Caki2 (cell line): ENCODE data around the gene ZBTB16. TPM values are rescaled to one million over a fixed set of nuclear protein-coding genes. Genes with fewer than 3 reads are reported as not detected.

Experiments
- DNase-seq: peaks from one replicate; pipeline ENCODE4 v3.0.0-alpha.2; 2015; ENCODE audit warnings: low read depth
- in situ Hi-C: cut with HindIII; loops from 2 replicates; pipeline ENCODE4 v1.10.0; 2016; ENCODE audit warnings: low sequenced_read_pairs, low pct_unique_long_range_greater_than_20kb, mixed read lengths
- total RNA-seq: library from RNA; depleted of rRNA; stranded (reverse); fragments of >200 nt; shearing (Covaris generic); gene quantifications from 2 replicates; pipeline ENCODE4 v1.2.3, GENCODE V29; 2014; ENCODE audit warnings: low replicate concordance

The ZBTB16 gene
- total RNA-seq, 1 experiment from 2014 or later = not detected

- DNase-seq = no peak
- in situ Hi-C loops = no loop called here
These were observed 166.2 kb downstream of the ZBTB16 start for GRCh38 chr11:114225661-114226060.

GRCh38 chr11:114226356-114226755 lies 166.8 kb downstream of the ZBTB16 start:
- in situ Hi-C loops = no loop called here
- no peak for DNase-seq

- no peak for DNase-seq
- in situ Hi-C loops = no loop called here
These were observed 169.2 kb downstream of the ZBTB16 start for GRCh38 chr11:114228435-114229411.

DNA sequence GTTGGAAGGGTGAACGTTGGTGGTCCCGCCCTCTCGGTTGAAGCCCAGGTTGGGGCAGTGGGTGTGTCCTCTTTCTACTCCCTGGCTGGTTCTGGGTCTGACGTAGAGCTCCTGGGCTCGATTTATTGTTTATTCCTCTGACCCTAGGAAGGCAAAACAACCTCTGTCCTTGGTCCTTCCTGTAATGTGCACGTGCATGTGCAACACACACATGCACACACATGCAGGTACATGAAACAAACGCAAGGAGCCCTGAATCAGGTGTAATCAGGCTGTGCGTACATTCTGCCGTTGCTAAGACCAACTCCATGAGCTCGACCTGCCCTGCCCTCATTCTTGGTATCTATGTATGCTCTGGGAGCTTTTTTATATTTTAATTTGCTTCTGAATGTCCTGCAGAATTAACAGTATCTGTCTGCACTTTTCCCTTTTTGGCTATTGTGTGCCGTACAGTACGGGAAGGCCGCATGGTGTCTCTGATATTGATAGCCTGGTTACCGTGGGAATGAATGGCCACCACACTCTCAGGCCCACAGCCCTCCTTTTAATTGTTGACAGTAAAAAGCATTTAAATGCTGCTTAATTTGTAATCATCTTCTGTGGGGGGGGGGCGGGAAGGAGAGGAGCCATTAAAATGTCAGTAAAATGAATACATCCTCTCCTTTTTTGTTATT lies 170.7 kb downstream of the ZBTB16 start:
- DNase-seq = no peak
- in situ Hi-C loops = no loop called here

GRCh38 chr11:114232400-114233059 lies 173.0 kb downstream of the ZBTB16 start:
- in situ Hi-C loops = no loop called here
- no peak for DNase-seq

GRCh38 chr11:114233755-114234154 lies 174.2 kb downstream of the ZBTB16 start:
- no peak for DNase-seq
- in situ Hi-C loops = no loop called here

DNA sequence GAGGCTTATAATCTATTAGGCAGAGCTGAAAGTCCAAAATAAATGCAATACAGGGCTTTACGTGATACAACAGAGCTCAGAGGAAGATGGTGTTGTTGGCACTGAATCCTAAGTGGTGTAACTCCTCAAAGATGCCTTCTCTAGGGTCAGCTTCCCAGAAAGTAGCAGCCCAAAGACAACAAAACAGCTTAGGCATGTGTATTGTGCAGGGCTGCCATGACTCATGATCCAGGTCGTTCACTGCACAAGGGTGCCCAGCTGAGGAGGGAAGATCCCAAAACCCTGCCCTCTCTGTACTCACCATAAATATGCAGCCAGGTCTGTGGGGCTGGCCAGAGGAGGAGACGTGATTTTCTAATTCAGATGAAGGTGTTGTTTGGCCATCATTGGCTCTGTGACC lies 177.3 kb downstream of the ZBTB16 start:
- DNase-seq = no peak
- in situ Hi-C loops = no loop called here

- DNase-seq = no peak
- in situ Hi-C loops = no loop called here
These were observed 178.1 kb downstream of the ZBTB16 start for GRCh38 chr11:114237321-114238280.

DNA sequence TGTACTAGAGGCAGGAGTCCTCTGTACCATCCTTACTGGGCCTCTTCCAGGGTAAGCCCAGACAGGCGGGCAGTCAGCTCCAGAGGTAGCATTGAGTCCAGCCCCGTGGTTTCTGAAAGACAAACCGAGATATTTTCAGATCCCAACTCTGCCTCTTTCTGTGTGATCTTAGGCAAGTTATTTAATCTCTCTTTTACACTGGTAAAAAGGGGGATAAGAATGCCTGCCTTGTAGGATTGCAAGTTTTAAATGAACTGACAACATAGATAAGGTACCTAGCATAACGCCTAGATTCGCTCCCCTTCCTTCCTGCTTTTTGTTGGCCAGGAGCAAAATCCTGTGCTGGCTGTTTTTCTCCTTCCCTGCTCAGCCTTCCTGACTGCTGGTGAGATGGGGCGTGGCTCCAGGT lies 180.2 kb downstream of the ZBTB16 start:
- in situ Hi-C loops = no loop called here
- DNase-seq = no peak

DNA sequence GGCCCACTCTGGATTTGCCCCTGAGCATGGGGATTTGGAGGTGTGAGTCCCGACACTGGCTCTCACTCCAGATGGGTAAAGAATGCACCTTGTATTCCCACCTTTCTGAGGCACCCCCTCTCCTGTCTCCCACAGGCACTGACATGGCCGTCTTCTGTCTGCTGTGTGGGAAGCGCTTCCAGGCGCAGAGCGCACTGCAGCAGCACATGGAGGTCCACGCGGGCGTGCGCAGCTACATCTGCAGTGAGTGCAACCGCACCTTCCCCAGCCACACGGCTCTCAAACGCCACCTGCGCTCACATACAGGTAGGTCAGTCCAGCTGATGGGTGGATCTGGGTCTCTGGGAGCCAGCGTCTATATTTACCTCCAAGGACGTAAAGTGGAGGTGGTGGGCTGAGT lies 182.5 kb downstream of the ZBTB16 start:
- in situ Hi-C loops = no loop called here
- DNase-seq = no peak

DNA sequence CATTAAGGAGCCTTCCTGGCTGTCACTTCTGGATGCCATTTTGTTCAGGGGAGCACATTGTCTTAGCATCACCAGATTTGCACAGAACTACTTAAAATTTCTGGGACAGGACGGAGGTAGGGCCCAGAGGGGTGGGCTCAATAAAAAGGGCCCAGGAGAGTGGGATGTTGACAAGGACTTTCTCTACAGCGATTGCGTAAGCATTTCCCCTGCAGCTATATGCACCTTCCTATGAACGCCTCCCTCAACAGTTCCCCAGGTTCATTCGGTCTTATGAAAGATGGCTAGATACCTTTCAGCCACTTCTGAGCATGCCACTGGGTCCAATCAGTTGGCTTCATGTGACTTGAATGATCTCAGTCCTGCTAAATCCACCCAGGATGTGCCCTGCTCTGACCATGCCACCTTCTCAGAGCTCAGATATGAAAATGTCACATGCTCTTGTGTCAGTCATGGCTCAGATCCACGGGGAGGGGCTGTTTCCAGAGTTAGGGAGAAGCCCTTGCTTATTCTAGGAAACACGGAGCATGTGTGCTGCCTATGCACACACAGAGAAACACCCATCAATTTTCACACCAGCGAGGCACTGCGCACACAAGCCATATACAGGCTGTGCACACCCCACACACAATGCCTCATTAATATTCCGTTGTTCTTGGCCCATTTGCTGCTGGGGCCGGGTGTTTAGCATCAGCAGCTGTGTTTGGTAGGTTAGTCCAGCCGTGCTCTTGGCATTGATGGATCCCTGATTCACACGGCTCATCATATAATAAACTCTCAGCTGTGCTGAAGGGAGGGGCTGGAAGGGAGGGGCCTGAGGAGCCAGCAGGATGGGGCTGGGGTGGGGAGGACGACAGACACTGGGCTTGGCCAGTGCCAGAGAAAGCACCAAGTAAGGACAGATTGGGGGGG lies 184.2 kb downstream of the ZBTB16 start:
- DNase-seq = no peak
- in situ Hi-C loops = no loop called here

DNA sequence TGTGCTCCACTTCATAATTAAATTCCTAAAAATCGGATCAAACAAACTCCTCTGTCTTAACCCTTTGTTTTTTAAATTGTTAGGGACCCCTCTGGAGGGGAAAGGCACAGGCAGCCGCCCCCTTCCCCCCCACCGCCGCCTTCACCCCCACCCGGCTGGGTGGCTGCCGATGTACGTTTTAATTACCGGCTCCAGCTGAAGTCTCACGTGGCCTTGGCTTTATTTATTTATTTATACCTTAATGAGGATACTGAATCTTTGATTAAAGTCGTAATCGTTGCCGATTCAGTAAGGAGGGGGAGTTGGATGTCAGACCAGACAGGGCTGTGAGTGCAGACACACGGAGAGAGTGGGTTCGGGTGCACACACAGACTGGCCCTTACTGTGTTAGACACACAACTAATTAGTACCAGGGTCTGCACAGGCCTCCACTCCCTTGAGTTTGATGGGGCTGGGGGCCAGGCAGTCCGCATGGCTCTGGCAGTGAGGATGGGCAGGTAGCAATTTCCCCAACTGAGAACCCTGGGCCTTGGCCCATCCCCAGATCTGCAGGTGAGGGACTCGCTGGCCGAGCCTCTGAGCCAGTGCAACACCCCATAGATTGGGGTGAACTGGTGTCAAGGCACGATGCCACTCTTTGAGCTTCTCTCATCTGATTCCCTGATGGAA lies 185.3 kb downstream of the ZBTB16 start:
- in situ Hi-C loops = no loop called here
- DNase-seq = no peak

GRCh38 chr11:114246321-114247069 lies 187.0 kb downstream of the ZBTB16 start:
- in situ Hi-C loops = no loop called here
- no peak for DNase-seq

DNA sequence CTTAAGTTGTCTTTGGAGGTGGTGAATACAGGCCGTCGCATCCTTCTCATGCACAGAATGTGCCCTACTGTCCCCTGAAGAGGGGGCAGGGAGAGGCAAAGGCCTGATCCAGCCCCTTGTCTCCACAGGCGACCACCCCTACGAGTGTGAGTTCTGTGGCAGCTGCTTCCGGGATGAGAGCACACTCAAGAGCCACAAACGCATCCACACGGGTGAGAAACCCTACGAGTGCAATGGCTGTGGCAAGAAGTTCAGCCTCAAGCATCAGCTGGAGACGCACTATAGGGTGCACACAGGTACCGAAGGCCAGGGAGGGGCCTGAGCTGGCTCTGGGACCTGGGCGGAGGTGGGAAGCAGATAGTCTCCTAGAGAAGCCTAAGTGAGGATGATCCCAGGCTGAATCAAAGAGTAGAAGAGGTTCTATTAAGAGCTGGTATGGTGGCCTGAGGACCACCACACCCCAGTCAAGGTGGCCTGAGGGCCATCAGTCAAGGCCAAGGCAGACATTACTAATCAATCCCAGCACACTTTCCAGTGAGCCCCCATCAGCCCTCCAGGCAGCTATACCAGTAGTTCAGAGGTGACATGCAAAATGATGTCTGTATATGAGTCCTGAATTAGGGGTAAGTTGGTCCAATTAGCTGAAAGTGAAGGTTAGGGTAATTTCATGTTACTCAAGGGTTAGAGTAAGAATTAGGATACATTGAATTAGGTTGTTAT lies 187.7 kb downstream of the ZBTB16 start:
- no peak for DNase-seq
- in situ Hi-C loops = no loop called here

DNA sequence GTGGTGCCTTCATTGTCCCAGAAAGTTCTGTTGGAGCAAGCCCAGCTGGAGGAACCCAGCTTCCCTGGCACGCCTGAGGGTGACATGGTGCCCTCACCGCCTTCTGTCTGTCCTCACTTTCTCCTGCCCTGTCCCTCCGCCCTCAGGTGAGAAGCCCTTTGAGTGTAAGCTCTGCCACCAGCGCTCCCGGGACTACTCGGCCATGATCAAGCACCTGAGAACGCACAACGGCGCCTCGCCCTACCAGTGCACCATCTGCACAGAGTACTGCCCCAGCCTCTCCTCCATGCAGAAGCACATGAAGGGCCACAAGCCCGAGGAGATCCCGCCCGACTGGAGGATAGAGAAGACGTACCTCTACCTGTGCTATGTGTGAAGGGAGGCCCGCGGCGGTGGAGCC lies 190.7 kb downstream of the ZBTB16 start:
- in situ Hi-C loops = no loop called here

More for the DNA sequence above, 190.7 kb downstream of the ZBTB16 start:
- no peak for DNase-seq
